Measurements from ENCODE around the gene ETV1.
A peak's percentile ranks its signal among the peaks of the same experiment; 100 is the strongest.

Gene ETV1

GRCh38 chr7:13989126-13989948, at the start of gene ETV1:
Gene ETV1 (minus strand): TSS chr7:13989666. CDS start chr7:13989052, 614 bp downstream.
- DNase-seq: peak; percentile 35

- no peak for DNase-seq
Observed at GRCh38 chr7:14024406-14024805, 34.9 kb upstream of the ETV1 start.

GRCh38 chr7:14023838-14024237, 34.4 kb upstream of the ETV1 start:
- no peak for DNase-seq

GRCh38 chr7:14023342-14023741, 33.9 kb upstream of the ETV1 start:
- no peak for DNase-seq

GRCh38 chr7:14021069-14021468, 31.6 kb upstream of the ETV1 start:
- no peak for DNase-seq

GRCh38 chr7:14020339-14020900, 31.0 kb upstream of the ETV1 start:
- no peak for DNase-seq

GRCh38 chr7:14018751-14019150, 29.3 kb upstream of the ETV1 start:
- no peak for DNase-seq

- DNase-seq: no peak
Observed at GRCh38 chr7:14016950-14017349, 27.5 kb upstream of the ETV1 start.

GRCh38 chr7:14013898-14014297, 24.4 kb upstream of the ETV1 start:
- DNase-seq: no peak

- no peak for DNase-seq
Observed at GRCh38 chr7:14009453-14010418, 20.3 kb upstream of the ETV1 start.

- DNase-seq: no peak
Observed at GRCh38 chr7:14001139-14001538, 11.7 kb upstream of the ETV1 start.

- DNase-seq: no peak
Observed at GRCh38 chr7:14000247-14000646, 10.8 kb upstream of the ETV1 start.

- DNase-seq: no peak
Observed at GRCh38 chr7:13998866-13999265, 9.4 kb upstream of the ETV1 start.

GRCh38 chr7:13992596-13992964, 3.1 kb upstream of the ETV1 start:
- no peak for DNase-seq

GRCh38 chr7:13991791-13992595, 2.5 kb upstream of the ETV1 start:
- no peak for DNase-seq

GRCh38 chr7:13990984-13991790, 1.7 kb upstream of the ETV1 start:
- DNase-seq: peak; percentile 89

- peak; percentile 15 for DNase-seq
Observed at GRCh38 chr7:13990319-13990983, 985 bp upstream of the ETV1 start.

GRCh38 chr7:13989949-13990305, 461 bp upstream of the ETV1 start:
- no peak for DNase-seq

GRCh38 chr7:13988731-13989125, 738 bp downstream of the ETV1 start:
- no peak for DNase-seq

GRCh38 chr7:13988065-13988464, 1.4 kb downstream of the ETV1 start:
- DNase-seq: no peak

- no peak for DNase-seq
Observed at GRCh38 chr7:13987395-13987794, 2.1 kb downstream of the ETV1 start.
